COLO668 (cell line): ENCODE measurements around the gene FAM222B.
"Not testable (repeated sequence)": the region's sequence is repeated elsewhere in the genome, so short reads cannot be mapped to it uniquely, and the experiment has no call there.

Source experiments
- DNase-seq: peaks from one replicate; lab custom pipeline; 2025; ENCODE audit not compliant: unreplicated experiment; lab: John Stamatoyannopoulos, UW

Gene FAM222B

DNA sequence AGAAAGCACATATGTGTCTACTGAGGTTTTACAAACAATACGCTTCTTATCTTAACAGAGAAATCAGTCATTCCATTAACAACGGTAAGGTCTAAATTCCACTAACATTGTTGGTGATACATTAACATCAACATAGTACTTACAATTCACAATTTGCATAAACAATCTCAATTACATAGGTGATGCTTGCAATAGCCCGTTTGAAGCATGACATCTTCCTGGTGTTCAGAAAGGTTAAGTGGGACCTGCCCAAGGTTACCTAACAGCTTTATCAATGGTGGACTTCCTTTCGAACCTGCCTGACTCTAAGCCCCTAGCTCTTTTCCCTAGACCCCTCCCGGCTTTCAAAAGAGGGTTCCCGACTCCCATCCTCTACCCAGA, 699 bp downstream of the FAM222B start:
- DNase-seq: no peak

DNA sequence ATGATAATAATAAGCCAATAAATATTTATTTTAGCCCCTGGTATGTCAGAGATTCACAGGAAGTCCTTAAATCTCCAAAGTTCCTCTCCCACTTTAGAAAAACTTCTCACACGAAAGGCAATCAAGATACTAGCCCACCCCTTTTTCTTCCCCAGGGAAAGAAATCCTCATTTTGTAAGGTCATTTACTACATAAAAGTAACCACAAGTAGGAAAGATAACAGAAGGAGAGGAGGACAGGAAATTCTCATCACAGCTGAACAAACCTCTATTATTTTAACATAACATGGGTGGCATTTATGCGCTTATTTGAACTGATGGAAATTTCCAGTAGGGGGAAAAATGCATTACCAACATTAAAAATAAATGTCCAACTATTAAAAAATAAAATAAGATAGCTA, 3.4 kb downstream of the FAM222B start:
- no peak for DNase-seq

DNA sequence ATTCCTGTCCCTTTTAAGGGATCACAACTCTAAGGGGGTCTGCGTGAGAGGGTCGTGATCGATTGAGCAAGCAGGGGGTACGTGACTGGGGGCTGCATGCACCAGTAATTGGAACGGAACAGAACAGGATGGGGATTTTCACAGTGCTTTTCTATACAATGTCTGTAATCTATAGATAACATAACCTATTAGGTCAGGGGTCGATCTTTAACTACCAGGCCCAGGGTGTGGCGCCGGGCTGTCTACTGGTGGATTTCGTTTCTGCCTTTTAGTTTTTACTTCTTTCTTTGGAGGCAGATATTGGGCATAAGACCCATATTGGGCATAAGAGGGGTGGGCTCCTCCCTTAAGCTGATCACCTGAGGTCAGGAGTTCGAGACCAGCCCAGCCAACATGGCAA, 6.0 kb downstream of the FAM222B start:
- not testable (repeated sequence) for DNase-seq

DNA sequence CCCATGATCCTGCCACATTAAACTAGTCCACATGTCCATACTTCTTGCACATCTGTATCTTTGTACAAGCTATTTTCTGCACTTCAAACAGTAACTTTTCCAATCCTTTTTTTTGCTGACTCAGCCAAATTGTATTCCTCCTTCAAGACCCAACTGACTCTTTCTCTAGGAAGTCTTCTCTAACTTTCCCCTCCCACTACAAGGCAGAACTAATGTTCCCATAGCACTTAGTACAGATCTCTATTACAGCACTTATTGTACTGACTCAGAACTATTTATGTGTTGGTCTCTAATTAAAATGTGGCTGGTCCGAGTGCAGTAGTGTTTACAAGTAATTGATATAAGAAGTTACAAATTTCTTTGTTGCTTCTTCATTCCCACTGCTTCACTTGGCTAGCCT, 8.2 kb downstream of the FAM222B start:
- no peak for DNase-seq

DNA sequence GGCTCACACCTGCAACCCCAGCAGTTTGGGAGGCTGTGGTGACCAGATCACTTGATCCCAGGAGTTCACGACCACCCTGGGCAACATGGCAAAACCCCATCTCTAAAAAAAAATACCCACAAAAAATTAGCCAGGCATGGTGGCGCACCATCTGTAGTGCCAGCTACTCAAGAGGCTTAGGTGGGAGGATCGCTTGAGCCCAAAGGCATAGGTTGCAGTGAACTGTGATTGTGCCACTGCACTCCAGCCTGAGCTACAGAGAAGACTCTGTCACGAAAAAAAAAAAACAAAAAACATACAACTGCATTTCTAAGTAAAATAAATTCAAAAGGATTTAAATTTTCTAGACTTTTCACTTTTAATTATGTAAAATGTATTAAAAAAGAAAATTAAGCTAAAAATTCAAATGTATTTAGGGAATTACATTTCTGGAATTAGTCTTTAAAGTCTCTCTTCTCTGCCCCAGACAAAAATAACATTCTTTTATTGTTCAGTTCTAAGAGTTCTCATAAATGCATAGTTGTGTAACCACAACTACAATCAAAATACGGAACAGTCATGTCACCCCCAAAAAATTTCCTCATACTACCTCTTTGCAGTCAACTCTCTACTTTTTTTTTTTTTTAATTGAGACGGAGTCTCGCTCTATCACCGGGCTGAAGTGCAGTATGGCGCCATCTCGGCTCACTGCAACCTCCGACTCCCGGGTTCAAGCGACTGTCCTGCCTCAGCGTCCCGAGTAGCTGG, 14.1 kb downstream of the FAM222B start:
- no peak for DNase-seq

DNA sequence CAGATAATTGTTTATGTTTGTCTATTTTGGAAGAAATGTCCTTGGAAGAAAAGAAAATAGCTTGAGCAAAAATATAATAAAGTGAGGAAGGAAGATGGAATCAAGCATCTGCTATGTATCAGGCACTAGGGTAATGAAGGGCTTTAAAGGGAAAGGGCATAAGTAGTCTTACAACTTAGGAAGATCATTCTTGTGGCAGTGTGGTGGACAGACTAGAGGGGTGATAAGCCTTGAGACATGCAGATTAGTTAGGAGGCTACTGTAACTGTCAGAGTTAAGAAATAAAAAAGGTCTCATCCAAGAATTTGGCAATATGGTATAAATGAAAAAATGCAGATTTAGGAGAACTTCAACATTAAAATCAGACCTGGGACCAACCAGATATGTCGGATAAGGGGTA, 14.9 kb downstream of the FAM222B start:
- no peak for DNase-seq

DNA sequence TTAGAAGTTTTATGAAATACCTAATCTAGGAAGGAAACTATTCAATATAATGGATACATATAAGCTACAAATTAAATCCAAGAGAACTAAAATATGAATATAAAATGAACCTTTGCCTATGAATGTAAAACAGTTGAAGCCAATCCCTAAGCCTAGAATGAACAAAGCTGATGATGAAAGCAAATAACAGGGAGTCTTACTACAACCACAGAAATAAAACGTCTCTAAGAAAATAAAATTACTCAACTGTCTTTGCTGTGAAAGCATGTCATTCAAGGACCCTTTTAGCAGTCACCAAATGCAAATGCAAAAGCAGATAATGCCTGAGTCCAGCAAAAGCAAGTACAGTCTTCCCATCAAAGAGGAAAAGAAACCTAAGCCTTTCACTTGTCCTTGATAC, 23.0 kb downstream of the FAM222B start:
- no peak for DNase-seq

DNA sequence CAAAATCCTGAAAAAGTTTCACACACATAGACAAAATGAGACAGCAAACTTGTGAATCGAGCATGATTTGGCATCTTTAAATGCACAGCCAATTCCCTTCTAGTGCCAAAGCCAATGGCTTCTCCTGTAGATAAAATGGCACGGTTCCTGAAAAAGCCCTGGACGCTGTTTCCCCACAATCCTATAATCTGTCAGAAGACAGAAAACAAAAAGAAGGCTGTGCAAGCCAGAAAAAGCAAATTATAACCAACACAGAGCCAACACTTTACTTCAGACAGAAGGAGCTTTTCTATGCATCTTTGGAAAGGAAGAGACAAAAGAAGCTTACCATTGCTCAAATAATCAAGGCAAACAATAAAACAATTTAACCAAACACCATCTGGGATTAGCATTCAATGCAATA, 23.8 kb downstream of the FAM222B start:
- no peak for DNase-seq

DNA sequence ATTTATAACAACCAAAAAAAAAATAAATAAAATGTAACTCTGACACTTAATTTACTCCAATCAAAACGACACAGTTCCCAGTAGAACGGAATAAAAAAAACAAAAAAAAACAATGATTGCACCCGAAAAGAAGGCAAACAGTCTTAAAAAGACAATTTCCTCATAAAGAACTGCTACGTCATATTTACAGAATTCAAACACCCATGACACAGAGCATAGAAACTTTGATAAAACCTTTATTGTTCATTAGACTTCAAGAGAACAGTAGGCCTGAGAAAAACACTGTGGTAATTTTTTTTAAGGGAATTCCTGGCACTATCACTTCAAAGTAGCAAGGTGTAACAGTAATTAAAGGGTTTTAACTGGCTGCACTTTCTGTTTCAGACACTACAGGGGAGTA, 26.1 kb downstream of the FAM222B start:
- no peak for DNase-seq

DNA sequence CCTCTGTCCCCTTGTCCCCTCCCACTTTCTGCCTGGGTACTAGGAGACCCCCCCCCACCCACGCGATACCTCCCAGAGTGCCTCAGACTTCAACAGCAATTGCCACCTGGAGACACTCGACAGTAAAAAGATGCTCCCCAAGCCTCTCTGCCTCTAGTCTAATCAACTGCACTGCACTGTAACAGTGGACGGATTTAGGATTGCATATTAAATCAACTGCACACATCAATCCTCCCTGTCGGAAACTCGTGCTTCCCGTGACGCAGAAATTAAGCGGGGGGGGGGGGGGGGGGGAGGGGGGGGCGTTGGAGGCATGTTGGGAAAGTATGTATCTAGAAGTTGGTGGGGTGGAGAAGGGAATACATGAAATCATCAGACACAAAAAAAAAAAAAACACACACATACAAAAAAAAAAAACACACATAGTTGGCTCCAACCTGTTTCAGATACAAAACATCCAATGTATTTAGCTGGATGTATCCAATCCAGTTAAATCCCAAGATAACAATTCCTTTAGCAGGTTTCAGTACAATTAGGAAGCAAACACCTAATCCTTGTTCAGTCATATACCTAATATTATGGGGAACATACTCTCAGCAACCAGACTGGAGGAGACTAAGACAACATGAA, 29.7 kb downstream of the FAM222B start:
- no peak for DNase-seq

DNA sequence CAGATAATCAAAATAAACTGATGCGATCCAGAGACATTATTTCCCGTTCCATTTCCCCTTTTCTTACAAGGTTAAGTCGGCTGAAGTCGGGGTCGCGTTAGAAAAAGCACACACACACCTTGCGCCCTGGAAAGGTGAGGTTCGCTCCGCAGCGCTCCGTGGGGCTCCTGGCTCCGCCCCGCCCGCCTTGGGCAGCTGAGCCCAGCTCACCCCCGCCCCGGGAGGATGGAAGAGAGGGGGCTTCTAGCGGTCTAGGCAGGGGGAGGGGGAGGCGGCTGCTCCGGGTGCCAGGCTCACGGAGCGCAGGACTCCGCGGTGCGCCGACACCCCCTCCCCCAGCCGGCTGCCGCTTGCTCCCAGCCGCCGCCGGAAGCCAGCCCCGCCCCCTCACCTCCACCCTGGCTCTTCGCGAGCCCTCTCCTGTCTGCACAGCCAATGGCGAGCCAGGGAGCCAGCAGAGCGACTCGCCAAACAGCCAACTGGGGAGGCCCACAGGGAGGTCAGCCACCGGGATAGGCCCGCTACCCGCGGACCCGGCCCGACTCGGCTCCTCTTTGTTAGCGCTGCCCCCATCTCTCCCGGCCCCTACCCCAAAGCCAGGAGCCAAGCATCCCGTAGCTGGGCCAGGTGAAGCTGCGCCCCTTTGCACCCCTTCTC, 30.4 kb downstream of the FAM222B start:
- peak; percentile 93 for DNase-seq

DNA sequence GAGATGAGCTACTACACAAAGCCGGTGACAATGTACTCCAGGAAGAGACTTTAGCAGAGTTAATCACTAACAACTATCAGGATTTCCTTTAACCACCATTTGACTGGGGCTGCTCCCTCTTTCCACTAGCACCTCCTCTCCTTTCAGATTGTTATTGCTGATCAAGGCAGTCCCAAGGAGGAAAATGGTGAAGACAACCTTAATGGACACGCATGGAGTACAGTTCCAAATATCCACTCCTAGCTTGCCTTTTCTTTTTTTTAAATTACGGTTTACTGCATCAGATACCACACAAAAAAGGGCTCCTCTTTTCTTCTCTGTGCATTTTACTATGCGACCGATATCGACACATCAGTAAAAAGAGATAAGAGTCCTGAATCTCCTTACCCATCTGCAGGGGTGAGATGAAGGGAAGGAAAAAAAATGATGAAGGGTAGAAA, 30.9 kb downstream of the FAM222B start:
- peak; percentile 0 for DNase-seq

DNA sequence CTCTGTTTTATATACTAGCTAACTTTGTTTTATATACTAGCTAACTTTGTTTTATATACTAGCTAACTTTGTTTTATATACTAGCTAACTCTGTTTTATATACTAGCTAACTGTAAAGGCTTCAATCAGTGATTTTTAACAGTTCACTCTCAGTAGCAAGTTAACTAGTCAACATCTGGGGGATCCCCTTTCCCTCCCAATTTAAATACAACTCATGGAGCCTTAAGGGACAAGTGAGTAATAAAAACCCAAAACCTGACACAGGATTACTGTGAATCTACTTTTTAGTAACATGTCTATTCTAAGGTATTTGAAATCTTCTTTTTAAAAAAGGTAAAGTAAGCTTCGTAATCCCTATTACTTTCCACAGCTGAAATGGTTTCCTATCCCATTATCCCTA, 32.2 kb downstream of the FAM222B start:
- DNase-seq: no peak

DNA sequence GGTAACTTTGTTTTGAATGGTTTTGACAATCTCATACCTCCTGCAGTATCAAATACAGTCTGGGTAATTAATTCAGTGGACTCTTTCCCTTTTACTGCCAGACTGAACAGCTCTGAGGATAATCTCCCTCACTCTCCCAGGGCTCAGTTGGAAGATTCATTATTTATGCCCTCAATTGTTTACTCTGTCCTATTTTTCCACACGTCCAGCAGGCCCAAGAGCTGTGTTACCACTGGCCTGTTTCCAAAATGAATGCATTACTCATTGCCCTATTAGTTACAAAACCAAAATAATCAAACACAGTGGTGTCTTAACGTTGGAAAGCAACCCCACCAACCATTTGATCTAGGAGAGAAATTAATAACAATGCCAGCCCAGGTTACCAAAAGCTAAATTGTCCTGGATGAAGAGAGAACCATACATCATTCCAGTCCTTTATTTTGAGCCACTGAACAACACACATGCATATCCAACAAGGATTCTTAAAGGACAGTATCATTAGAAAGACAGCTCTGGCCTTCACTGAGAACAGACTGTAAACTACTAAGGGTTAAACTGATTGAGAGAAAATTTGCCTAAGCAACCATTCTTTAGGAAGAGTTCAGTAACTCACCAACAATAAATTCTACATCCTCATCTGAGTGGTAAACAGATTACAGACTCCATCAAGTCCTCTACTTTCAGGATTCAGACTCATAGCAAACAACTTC, 34.5 kb downstream of the FAM222B start:
- DNase-seq: peak; percentile 7

DNA sequence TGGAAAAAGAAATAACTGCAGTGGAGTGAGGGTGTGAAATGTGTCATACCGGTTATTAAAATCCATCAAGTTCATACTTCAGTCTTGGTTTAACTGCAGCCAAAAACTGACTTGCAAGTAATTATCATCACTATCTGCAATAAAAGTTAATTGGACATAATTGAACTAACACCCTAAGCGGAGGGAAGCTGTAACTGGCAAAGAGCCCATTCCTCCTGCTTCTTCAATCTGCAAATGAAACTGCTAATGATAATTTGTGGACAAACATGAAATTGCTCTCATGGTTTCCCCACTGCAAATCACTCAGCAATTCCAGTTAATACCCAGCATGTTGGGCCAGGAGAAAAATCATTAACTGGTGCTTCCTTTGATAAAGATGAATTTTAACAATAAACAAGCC, 46.5 kb downstream of the FAM222B start:
- DNase-seq: no peak

DNA sequence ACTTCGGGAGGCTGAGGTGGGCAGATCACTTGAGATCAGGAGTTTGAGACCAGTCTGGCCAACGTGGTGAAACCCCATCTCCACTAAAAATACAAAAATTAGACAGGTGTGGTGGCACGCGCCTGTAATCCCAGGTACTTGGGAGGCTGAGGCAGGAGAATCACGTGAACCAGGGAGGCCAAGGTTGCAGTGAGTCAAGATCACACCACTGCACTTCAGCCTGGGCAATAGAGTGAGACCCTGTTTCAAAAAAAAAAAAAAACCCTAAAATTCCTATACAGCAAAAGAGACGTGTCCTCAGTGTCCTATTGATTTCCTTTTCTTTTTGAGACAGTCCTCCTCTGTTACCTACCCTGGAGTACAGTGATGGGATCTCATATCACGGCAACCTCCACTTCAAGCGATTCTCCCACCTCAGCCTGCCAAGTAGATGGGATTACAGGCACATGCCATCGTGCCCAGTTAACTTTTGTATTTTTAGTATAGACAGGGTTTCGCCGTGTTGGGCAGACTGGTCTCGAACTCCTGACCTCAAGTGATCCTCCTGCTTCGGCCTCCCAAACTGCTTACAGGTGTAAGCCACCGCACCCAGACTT, 47.6 kb downstream of the FAM222B start:
- DNase-seq: not testable (repeated sequence)

DNA sequence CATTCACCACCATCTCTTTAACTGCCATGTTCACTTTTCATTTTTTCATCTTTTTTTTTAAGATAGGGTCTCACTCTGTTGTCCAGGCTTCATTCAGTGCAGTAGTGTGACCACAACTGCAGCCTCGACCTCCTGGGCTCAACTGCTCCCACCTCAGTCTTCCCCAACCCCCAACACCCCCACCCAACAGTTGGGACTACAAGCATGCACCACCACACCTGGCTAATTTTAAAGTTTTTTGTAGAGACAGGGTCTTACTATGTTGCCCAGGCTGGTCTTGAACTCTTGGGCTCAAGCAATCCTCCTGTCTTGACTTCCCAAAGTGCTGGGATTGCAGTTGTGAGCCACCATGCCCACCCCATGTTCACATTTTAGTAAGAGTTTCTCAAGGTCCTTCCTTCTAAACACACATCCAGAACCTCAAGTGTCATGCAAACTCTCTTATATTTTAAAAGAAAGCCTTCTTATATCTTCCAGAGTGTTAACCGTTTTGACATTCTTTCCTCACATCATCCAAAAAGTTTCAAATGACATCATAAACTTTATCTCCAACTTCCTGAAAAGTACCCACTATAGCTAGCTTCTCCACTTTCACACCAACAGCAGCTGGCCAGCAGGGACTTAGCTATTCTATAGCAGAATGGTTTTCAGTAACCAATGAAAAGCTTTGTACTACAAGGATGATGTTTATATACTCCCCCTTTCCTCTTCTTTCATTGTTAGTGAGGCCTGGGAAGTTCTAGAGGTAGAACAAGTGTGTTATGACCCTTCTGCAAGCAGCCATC, 49.5 kb downstream of the FAM222B start:
- no peak for DNase-seq

DNA sequence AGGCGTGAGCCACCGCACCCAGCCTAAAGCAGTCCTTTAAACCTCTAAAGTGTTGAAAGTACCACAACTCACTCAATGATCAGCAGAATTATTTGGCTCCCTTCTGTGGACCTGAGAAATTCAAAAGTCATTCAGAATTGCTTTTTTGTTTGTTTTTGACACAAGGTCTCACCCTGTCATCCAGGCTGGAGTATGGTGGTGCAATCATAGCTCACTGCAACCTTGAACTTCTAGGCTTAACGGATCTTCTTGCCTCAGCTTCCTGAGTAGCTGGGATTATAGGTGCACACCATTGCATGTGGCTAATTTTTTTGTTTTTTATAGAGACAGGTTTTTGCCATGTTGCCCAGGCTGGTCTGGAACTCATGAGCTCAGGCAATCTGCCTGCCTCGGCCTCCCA, 54.5 kb downstream of the FAM222B start:
- no peak for DNase-seq

DNA sequence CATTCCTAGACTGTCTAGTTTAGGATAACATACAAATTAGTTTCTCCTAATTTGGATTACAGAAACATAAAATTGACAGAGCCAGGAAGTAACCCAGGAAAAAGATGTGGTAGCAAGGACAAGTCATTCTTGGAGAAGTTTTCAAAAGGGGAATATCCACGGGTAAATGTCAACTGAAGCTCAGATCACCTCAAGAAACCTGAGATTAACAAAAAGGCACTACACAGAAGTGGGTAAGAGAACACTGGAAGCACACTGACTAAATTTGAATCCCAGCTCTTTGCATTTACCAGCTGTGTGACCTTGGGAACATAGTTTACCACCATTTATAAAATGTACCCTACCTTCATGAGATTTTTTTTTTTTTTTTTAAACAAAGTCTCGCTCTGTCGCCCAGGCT, 59.4 kb downstream of the FAM222B start:
- DNase-seq: no peak

DNA sequence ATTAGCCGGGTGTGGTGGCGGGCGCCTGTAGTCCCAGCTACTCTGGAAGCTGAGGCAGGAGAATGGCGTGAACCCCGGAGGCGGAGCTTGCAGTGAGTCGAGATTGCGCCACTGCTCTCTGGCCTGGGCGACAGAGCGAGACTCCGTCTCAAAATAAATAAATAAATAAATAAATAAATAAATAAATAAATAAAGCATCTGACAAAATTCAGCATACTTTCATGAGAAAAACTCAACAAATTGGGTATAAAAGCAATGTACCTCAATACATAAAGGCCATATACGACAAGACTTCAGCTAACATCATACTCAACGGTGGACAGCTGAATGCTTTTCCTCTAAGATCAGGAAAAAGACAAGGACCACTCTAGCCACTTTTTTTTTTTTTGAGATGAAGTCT, 63.0 kb downstream of the FAM222B start:
- not testable (repeated sequence) for DNase-seq

DNA sequence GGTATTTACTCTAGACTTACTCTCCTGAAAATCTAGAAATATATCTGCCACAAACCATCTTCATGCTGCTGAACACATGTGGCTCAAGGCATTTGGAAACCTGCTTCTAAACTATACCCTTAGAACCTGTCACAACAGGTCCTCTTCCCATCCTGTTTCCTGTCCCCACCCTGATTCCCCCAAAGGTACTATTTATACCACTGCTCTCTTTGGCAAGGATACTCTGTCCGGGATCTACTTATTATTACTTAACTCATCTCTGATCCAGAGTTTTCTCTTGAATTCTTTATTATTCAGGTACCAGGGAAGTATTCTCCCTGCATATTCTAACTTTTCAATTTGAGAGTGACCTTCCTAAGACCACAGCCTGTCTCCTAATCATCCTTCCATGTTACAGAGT, 65.4 kb downstream of the FAM222B start:
- no peak for DNase-seq
